Measurements from ENCODE around the gene PIP4K2A. TPM values are rescaled to one million over a fixed set of nuclear protein-coding genes. Genes with fewer than 3 reads are reported as not detected.

The PIP4K2A gene
- total and polyA plus RNA-seq, 2 of the 13 experiments (the other 11 are each of a cell fraction or from before 2014, with no cell fraction given), result 9.1 to 22.6 TPM

DNA sequence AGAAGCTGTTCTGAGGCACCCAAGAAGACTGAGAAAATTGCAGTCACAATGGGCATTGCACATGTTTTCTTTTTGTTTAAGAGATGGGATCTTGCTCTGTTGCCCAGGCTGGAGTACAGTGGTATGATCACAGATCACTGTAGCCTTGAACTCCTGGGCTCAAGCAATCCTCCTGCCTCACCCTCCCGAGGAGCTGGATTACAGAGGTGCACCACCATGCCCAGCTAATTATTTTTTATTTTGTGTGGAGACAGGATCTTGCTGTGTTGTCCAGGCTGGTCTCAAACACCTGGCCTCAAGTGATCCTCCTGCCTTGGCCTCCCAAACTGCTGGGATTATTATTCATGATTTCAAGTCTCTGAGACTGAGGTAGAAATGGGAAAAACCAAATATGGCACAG is 168.7 kb downstream of the PIP4K2A start:
- Histone ChIP-seq H3K4me2 (ENCODE audit: low read depth, low read length) (no peak overlapping the region), H3K79me2 (ENCODE audit: insufficient read depth, low read length) (no peaks in the 10 kb centered on the region), H3K27ac (ENCODE audit: extremely low read length, insufficient read depth, low read length) (no peak overlapping the region), H3K9me3 (ENCODE audit: low read length) (no peaks in the 10 kb centered on the region), H3K27me3 (ENCODE audit: control insufficient read depth in 1 of 2, insufficient read depth in 2 of 2, low read length in 2 of 2) (no peaks in the 10 kb centered on the region), H3K4me3 (replicated peaks in 1 of 3; ENCODE audit: insufficient read depth in 1 of 3, low read depth in 2 of 3, low read length in 3 of 3) (no peak overlapping the region), H4K20me1 (ENCODE audit: insufficient read depth, low read length) (no peaks in the 10 kb centered on the region), H3K9ac (ENCODE audit: insufficient read depth, low read depth, low read length) (no peak overlapping the region), H2AFZ (ENCODE audit: low read length) (no peak overlapping the region), H3K4me1 (ENCODE audit: insufficient read depth, low read length) (peaks cover 13% of the 10 kb centered on the region), H3K36me3 (replicated peaks in 1 of 2; ENCODE audit: control insufficient read depth in 1 of 2, insufficient read depth in 2 of 2, low read length in 2 of 2) (peaks cover 12 to 25% of the 10 kb centered on the region in 2 experiments; a peak in 4 of 5 replicates)
- CTCF ChIA-PET (ENCODE audit: low intra/inter-chr PET ratio, low total read pairs), result no interaction called here
- POLR2A ChIA-PET, result no interaction called here
- no peak for ATAC-seq
- intact Hi-C loops (cut with micrococcal nuclease; ENCODE audit: unreplicated experiment) (no loop called here), in situ Hi-C loops (cut with HindIII; ENCODE audit: extremely low pct_ligation_motif_present, low pct_unique_long_range_greater_than_20kb) (no loop called here)
- BruUV-seq (replicated peaks), result no TSS peak
- DNase-seq (ENCODE audit: low spot score), result no peak
- WGBS (ENCODE audit: low lambda C conversion rate), result 60% methylated on average over 1 of the region's 1 CpG
- FAIRE-seq, result no peak
- TF ChIP-seq BRD4 (CRISPR knock-in tag; IDR thresholded peaks at IDR 0.05) (no peak), JUNB (CRISPR knock-in tag; IDR thresholded peaks at IDR 0.05; ENCODE audit: borderline replicate concordance) (no peak), MEF2D (CRISPR knock-in tag; IDR thresholded peaks at IDR 0.05) (no peak), ZNF121 (CRISPR knock-in tag; IDR thresholded peaks at IDR 0.05) (peak; percentile 74), SOX6 (IDR thresholded peaks at IDR 0.05) (no peak), SOX6 (CRISPR knock-in tag; IDR thresholded peaks at IDR 0.05) (no peak)

GRCh38 chr10:22544325-22545068 is 169.9 kb downstream of the PIP4K2A start:
- POLR2A ChIA-PET, result no interaction called here
- DNase-seq (ENCODE audit: low spot score) (no peak), ATAC-seq (no peak), FAIRE-seq (no peak)
- intact Hi-C loops (cut with micrococcal nuclease; ENCODE audit: unreplicated experiment) (no loop called here), in situ Hi-C loops (cut with HindIII; ENCODE audit: extremely low pct_ligation_motif_present, low pct_unique_long_range_greater_than_20kb) (no loop called here)
- no peak for TF ChIP-seq ZNF354B (CRISPR knock-in tag; IDR thresholded peaks at IDR 0.05)
- TF ChIP-seq ATF2 (CRISPR knock-in tag; IDR thresholded peaks at IDR 0.05), result no peak
- no peak for TF ChIP-seq ZNF598 (CRISPR knock-in tag; IDR thresholded peaks at IDR 0.05; ENCODE audit: borderline replicate concordance)
- TF ChIP-seq JDP2 (CRISPR knock-in tag; IDR thresholded peaks at IDR 0.05; ENCODE audit: borderline replicate concordance), result no peak
- no peak for TF ChIP-seq DR1 (CRISPR knock-in tag; IDR thresholded peaks at IDR 0.05)
- no peak for TF ChIP-seq SOX5 (CRISPR knock-in tag; IDR thresholded peaks at IDR 0.05; ENCODE audit: borderline replicate concordance)
- no peak for TF ChIP-seq SUZ12 (IDR thresholded peaks at IDR 0.05; ENCODE audit: low read depth, low read length)
- TF ChIP-seq ZNF7 (CRISPR knock-in tag; IDR thresholded peaks at IDR 0.05), result no peak
- TF ChIP-seq FOXA3 (CRISPR knock-in tag; IDR thresholded peaks at IDR 0.05), result no peak
- Histone ChIP-seq H3K9ac (ENCODE audit: insufficient read depth, low read depth, low read length) (no peak overlapping the region), H3K27me3 (ENCODE audit: control insufficient read depth in 1 of 2, insufficient read depth in 2 of 2, low read length in 2 of 2) (no peaks in the 10 kb centered on the region), H4K20me1 (ENCODE audit: insufficient read depth, low read length) (no peaks in the 10 kb centered on the region), H3K27ac (ENCODE audit: extremely low read length, insufficient read depth, low read length) (no peak overlapping the region), H3K9me3 (ENCODE audit: low read length) (no peaks in the 10 kb centered on the region), H3K4me2 (ENCODE audit: low read depth, low read length) (no peak overlapping the region), H2AFZ (ENCODE audit: low read length) (no peak overlapping the region), H3K4me1 (ENCODE audit: insufficient read depth, low read length) (peaks cover 13% of the 10 kb centered on the region), H3K4me3 (replicated peaks in 1 of 3; ENCODE audit: insufficient read depth in 1 of 3, low read depth in 2 of 3, low read length in 3 of 3) (no peak overlapping the region), H3K79me2 (ENCODE audit: insufficient read depth, low read length) (no peaks in the 10 kb centered on the region), H3K36me3 (replicated peaks in 1 of 2; ENCODE audit: control insufficient read depth in 1 of 2, insufficient read depth in 2 of 2, low read length in 2 of 2) (peaks cover 11 to 30% of the 10 kb centered on the region in 2 experiments; a peak in 4 of 5 replicates)
- BruUV-seq (replicated peaks), result no TSS peak
- 94% methylated on average over 9 of the region's 12 CpGs for WGBS (ENCODE audit: low lambda C conversion rate)
- CTCF ChIA-PET (ENCODE audit: low intra/inter-chr PET ratio, low total read pairs), result no interaction called here
